ENCODE measurements around the gene DCDC2B.
A peak's percentile ranks its signal among the peaks of the same experiment; 100 is the strongest.
"Not testable (repeated sequence)": the region's sequence is repeated elsewhere in the genome, so short reads cannot be mapped to it uniquely, and the experiment has no call there.

The DCDC2B gene

DNA sequence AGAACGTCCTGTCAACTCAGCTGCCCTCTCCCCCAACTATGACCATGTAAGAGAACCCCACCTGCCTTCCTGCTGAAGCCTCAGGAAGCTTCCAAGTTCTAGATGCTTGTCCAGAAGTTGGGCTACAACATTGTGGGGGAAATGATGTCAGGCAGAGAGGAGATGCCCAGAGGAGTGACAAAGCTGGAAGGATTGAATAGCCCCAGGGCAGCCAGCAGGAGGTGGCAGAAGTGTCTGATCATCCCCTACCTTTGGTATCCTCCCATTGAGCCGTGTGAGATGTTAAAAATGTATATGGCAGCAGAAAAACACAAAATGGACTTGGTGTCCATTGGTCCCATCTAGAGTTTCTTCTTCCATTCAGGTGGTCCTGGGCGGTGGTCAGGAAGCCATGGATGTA lies 19.9 kb downstream of the DCDC2B start:
- no peak for DNase-seq

DNA sequence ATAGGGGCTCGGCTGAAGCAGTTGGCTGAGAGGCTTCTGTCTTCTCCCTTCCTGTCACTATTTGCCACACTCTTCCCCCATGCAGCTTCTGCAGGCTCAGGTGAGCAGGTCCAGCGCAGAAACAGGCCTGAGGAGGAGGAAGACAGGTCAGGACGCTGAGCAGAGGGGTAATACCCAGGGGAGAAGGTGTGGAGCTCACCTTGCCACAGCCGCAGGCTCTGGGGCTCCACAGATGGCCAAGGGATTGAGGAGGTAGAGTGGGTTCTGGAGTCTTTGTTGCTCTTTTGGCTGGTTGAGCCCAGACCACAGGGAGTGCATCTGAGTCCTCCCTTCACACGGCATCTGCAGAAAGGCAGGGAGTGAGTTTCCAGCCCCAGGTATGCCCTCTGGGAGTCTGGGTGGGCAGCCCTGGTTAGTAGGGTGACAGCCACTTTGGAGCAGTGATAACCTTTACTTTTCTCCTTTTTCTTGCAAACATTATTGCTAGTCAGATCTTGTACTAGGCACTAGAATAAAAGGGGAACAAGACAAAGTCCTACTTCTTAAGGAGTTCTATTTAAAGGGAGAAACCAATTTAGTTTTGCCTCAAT lies 23.0 kb downstream of the DCDC2B start:
- no peak for DNase-seq

DNA sequence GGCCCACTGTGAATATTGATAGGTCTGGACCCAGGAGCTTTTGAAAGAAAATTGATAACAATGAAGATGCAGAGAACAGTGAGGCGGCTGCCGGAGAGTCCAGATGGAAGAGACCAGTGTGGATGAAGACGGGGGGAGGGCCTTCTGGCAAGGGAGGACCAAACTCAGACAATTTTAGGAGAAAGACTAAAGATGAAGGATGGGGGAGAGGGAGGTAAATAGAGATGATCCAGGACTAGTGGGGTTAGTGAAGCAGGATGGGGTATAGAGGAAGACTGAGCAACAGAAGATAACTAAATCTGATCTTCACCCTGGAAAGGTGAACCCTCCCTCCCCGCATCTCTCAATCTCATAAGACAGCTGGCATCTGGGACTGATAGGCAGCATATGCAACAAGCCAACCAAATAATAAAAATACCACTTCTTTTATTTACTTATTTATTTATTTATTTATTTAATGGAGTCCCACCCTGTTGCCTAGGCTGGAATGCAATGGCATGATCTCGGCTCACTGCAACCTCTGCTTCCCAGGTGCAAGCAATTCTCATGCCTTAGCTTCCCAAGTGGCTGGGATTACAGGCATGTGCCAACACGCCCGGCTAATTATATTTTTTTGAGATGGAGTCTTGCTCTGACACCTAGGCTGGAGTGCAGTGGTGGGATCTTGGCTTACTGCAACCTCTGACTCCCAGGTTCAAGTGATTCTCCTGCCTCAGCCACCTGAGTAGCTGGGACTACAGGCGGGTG lies 23.8 kb downstream of the DCDC2B start:
- no peak for DNase-seq

GRCh38 chr1:32234792-32235191 lies 25.9 kb downstream of the DCDC2B start:
- no peak for DNase-seq

- DNase-seq, result no peak
Observed at GRCh38 chr1:32239337-32239736, 30.4 kb downstream of the DCDC2B start.

GRCh38 chr1:32239790-32240139 lies 30.9 kb downstream of the DCDC2B start:
- no peak for DNase-seq

- DNase-seq, result peak; percentile 61
Observed at GRCh38 chr1:32240140-32240951, 31.5 kb downstream of the DCDC2B start.

- peak; percentile 46 for DNase-seq
Observed at GRCh38 chr1:32241001-32241763, 32.3 kb downstream of the DCDC2B start.

GRCh38 chr1:32242341-32242851 lies 33.5 kb downstream of the DCDC2B start:
- no peak for DNase-seq

GRCh38 chr1:32246888-32247273 lies 38.0 kb downstream of the DCDC2B start, which contains the start of gene FAM167B:
Gene FAM167B, plus strand, starts transcription at chr1:32247222. Its CDS starts 200 bp downstream, at chr1:32247422.
- no peak for DNase-seq

DNA sequence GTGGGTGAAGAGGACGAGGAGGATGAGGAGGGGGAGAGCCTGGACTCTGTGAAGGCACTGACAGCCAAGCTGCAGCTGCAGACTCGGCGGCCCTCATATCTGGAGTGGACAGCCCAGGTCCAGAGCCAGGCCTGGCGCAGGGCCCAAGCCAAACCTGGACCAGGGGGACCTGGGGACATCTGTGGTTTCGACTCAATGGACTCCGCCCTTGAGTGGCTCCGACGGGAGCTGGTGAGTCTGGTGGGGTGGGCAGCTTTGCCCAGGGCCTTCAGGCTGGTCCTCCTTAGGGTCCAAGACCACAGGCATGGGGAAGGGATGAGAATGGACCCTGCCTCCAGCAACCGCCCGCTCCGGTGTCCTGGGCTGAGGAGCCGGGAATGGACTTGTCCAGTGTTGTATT lies 38.6 kb downstream of the DCDC2B start:
- no peak for DNase-seq

DNA sequence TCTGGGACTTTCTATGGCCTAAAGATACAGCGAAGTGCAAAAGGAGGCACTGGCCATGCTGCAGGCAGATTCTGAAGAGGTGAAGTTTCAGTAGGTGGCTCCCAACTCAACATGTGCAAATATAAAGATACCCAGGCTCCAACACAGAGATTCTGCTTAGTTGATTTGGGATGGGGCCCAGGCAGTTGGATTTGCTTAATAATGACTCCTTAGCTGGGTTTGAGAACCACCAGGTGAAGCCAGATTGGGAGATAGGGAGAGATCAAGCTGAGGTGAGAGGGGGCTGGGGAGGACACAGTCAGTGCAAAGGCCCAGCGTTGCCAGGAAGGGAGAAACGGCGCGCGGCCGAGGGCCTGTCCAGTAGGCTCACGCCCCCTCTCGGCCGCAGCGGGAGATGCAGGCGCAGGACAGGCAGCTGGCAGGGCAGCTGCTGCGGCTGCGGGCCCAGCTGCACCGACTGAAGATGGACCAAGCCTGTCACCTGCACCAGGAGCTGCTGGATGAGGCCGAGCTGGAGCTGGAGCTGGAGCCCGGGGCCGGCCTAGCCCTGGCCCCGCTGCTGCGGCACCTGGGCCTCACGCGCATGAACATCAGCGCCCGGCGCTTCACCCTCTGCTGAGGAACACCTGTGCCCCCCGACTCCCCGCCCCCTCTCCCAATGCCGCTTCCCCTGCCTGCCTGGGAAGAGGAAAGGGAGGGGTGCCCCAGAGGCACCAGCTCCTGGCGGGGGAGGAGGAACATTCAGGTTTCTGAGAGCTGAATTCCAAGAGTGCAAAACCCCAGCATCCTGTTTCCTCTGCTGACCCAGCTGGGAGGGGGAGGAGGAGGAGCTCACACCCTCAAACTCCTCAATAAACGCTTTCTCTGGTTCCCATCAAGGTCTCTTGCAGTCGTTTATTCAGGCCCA lies 39.3 kb downstream of the DCDC2B start:
- peak; percentile 81 for DNase-seq

GRCh38 chr1:32249831-32250525 lies 41.1 kb downstream of the DCDC2B start:
- DNase-seq, result peak; percentile 71

GRCh38 chr1:32250893-32251716 lies 42.2 kb downstream of the DCDC2B start, which contains the start of gene LCK:
Gene LCK, plus strand, starts transcription at chr1:32251265. Its CDS starts 23,065 bp downstream, at chr1:32274330.
- peak; percentile 73 for DNase-seq

- DNase-seq, result no peak
Observed at GRCh38 chr1:32255072-32256071, 46.5 kb downstream of the DCDC2B start.

DNA sequence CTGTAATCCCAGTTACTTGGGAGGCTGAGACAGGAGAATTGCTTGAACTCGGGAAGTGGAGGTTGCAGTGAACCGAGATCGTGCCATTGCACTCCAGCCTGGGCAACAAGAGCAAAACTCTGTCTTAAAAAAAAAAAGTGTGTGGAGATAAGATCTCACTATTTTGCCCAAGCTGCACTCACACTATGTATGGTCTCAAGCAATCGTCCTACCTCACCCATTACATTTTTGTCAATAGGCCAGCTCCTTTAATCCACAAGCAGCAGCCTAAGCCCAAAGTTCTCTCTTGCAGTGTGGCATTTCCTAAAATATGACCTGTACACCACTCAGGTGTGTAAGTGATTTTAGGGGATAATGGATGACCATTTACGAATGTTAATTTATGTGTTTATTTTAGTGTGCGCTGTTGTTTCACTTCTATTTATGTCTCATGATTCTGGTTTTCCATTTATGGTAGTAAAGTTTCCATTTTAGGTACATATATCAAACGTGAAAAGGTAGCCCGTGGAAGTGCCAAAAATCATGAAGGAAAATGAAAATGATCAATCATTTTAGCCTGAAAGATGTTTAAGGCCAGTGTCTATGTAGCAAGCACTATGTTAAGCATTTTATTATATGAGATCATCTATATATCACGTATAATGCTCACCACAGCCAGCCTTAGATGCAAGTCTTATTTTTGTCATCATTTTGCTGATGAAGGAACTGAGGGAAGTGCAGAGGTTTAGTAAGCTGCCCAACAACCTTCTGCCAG lies 47.8 kb downstream of the DCDC2B start:
- no peak for DNase-seq

- DNase-seq, result no peak
Observed at GRCh38 chr1:32257227-32257508, 48.3 kb downstream of the DCDC2B start.

DNA sequence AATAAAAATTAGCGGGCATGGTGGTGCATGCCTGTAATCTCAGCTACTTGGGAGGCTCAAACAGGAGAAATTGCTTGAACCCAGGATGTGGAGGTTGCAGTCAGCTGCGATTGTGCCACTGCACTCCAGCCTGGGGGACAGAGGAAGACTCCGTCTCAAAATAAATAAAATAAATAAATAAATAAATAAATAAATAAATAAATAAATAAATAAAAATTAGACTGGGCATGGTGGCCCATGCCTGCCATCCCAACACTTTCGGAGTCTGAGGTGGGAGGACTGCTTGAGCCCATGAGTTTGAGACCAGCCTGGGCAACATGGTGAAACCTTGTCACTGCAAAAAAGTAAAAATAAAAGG lies 54.3 kb downstream of the DCDC2B start:
- DNase-seq, result not testable (repeated sequence)
